ENCODE measurements around the gene MAOB.
"Not testable (repeated sequence)": the region's sequence is repeated elsewhere in the genome, so short reads cannot be mapped to it uniquely, and the experiment has no call there.

The MAOB gene

GRCh38 chrX:43750248-43750676 lies 132.0 kb downstream of the MAOB start:
- DNase-seq, result peak; percentile 64

- DNase-seq, result no peak
Observed at GRCh38 chrX:43747476-43747875, 134.8 kb downstream of the MAOB start.

- DNase-seq, result no peak
Observed at GRCh38 chrX:43745938-43746721, 136.1 kb downstream of the MAOB start.

GRCh38 chrX:43744284-43744683 lies 138.0 kb downstream of the MAOB start:
- no peak for DNase-seq

- no peak for DNase-seq
Observed at GRCh38 chrX:43743100-43743822, 139.0 kb downstream of the MAOB start.

- no peak for DNase-seq
Observed at GRCh38 chrX:43741843-43742573, 140.2 kb downstream of the MAOB start.

- no peak for DNase-seq
Observed at GRCh38 chrX:43735957-43736356, 146.3 kb downstream of the MAOB start.

GRCh38 chrX:43735534-43735933 lies 146.7 kb downstream of the MAOB start:
- DNase-seq, result no peak

GRCh38 chrX:43734444-43734843 lies 147.8 kb downstream of the MAOB start:
- no peak for DNase-seq

- no peak for DNase-seq
Observed at GRCh38 chrX:43733699-43734098, 148.6 kb downstream of the MAOB start.

- no peak for DNase-seq
Observed at GRCh38 chrX:43731086-43731485, 151.2 kb downstream of the MAOB start.

GRCh38 chrX:43728966-43729365 lies 153.3 kb downstream of the MAOB start:
- no peak for DNase-seq

GRCh38 chrX:43728002-43728401 lies 154.2 kb downstream of the MAOB start:
- DNase-seq, result no peak

GRCh38 chrX:43727254-43727653 lies 155.0 kb downstream of the MAOB start:
- not testable (repeated sequence) for DNase-seq

GRCh38 chrX:43725227-43725626 lies 157.0 kb downstream of the MAOB start:
- DNase-seq, result not testable (repeated sequence)

- no peak for DNase-seq
Observed at GRCh38 chrX:43720961-43721360, 161.3 kb downstream of the MAOB start.

GRCh38 chrX:43720082-43720481 lies 162.2 kb downstream of the MAOB start:
- DNase-seq, result no peak

GRCh38 chrX:43718956-43719355 lies 163.3 kb downstream of the MAOB start:
- DNase-seq, result no peak

- no peak for DNase-seq
Observed at GRCh38 chrX:43718546-43718945, 163.7 kb downstream of the MAOB start.

GRCh38 chrX:43718081-43718480 lies 164.2 kb downstream of the MAOB start:
- DNase-seq, result no peak

- DNase-seq, result no peak
Observed at GRCh38 chrX:43717161-43717560, 165.1 kb downstream of the MAOB start.

- DNase-seq, result no peak
Observed at GRCh38 chrX:43716696-43717095, 165.6 kb downstream of the MAOB start.

All from CD4-positive, alpha-beta T cell treated with Interleukin-17A for 1 hour (primary cell).